Measurements from ENCODE around the gene SKI.
"Not testable (repeated sequence)": the region's sequence is repeated elsewhere in the genome, so short reads cannot be mapped to it uniquely, and the experiment has no call there.

SKI gene

GRCh38 chr1:2259668-2260402 lies 31.7 kb downstream of the SKI start:
- DNase-seq (ENCODE audit: low read depth, low spot score) = no peak

DNA sequence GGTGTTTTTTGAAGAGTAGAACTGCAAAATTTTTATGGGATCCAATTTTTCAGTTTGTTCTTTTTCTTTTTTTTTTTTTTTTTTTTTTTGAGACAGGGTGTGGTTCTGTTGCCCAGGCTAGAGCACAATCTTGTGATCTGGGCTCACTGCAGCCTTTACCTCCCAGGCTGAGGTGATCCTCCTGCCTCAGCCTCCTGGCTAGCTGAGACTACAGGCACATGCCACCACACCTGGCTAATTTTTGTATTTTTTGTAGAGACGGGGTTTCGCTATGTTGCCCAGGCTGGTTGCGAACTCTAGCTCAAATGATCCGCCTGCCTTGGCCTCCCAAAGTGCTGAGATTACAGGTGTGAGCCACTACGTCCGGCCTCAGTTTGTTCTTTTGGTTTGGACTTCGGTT lies 32.4 kb downstream of the SKI start:
- not testable (repeated sequence) for DNase-seq (ENCODE audit: low read depth, low spot score)

GRCh38 chr1:2260917-2261316 lies 32.8 kb downstream of the SKI start:
- DNase-seq (ENCODE audit: low read depth, low spot score) = no peak

GRCh38 chr1:2261476-2262395 lies 33.6 kb downstream of the SKI start:
- not testable (repeated sequence) for DNase-seq (ENCODE audit: low read depth, low spot score)

DNA sequence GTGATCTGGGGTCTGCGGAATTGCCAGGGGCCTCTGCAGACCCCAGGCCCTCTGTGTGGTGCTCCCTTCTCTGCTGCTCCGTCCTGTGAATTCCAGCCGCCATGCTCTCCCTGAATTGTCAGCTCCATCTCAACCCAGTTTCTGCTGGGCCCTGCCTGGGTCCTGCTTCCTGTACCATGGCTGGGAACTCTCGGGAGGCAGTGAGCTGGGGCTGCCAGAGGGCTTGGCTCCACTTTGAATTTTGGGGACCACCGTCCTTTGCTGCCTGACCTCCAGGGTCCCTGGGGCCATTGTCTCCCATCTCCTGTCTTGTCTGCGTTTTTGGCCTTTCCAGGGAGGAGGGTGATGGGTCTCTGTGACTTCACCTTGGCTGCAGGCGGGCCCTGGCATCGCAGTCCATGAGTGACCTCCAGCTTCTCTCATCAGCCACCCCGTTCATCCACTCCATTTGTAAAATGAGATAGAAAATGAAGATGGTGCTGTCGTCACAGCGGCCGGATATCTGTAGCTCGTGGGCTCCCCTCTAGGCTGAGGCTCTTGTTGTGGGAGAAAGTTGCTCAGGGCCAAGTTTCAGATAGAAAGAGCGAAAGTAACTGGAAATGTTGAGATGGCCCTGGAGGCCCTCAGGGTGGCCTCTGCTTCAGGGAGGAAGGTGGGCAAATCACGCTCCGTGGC lies 38.3 kb downstream of the SKI start:
- DNase-seq (ENCODE audit: low read depth, low spot score) = no peak

DNA sequence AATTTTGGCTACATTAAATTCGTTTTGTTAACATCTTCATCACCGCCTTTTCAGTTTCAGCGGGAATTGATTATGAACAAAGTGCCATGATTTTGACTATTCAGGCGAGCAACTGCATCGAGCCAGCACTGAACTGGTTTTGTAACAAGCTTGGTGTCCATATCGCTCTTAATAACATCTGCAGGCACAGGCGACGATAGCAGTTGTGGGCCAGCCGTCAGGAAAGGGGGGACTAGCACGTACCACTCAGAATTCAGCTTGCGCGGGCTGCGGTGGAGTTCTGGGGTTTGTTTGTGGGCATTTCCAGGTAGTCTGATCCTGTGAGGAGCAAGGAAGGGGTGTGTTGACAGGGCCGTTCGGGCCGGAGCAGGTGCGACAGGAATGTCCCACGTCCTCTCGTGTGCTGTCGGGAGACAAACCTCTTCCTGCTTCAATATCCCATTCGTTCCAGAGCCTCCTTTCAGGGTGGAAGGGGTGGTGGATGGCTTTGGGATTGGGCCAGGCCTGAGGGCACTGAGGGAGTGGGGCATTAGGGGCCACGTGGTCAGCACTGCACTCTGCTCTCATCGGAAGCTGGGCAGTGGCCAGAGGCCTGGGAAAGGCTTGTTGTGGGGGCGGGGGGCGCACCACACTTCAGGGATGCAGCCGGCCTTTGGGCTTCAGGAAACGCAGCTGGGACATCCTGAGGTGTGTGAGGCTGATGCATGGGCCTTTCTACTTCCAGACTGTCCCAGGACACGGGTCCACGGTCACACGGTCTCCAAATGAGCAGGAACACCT lies 39.1 kb downstream of the SKI start:
- no peak for DNase-seq (ENCODE audit: low read depth, low spot score)

DNA sequence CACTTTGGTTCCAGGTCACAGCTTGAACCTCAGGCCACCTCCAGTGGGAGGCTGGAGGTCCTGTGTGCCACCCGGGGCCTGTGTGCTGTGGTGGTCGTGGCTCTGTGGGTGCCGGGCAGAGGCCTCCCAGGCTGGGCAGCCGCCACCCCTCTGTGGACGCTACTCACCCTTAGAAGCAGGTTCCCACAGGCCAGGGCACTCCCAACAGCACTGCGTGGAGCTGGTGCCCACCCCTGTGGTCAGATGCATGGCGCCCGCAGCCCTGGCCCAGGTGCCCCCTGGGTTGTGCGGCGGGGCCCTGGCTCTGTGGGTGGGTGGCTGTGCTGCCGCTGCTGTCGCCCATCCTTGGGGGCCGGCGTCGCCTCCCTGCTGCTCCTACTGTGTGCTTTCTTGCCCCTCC lies 39.7 kb downstream of the SKI start:
- DNase-seq (ENCODE audit: low read depth, low spot score) = no peak

- DNase-seq (ENCODE audit: low read depth, low spot score) = no peak
These were observed 40.4 kb downstream of the SKI start for GRCh38 chr1:2268285-2269056.

GRCh38 chr1:2269193-2269921 lies 41.2 kb downstream of the SKI start:
- DNase-seq (ENCODE audit: low read depth, low spot score) = no peak

DNA sequence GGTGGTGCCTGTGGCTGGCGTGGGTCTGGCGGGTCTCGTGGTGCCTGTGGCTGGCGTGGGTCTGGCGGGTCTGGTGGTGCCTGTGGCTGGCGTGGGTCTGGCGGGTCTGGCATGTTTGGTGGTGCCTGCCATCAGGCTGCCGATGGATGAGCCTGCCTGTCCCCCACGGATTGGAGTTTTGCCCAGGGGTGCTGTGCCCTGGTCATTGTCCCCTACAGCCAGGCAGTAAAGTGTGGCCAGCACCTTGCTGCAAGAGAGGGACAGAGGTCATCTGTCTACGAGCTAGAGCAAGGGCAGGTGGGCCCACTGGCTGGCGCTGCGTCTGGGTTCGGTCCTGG lies 41.8 kb downstream of the SKI start:
- no peak for DNase-seq (ENCODE audit: low read depth, low spot score)

DNA sequence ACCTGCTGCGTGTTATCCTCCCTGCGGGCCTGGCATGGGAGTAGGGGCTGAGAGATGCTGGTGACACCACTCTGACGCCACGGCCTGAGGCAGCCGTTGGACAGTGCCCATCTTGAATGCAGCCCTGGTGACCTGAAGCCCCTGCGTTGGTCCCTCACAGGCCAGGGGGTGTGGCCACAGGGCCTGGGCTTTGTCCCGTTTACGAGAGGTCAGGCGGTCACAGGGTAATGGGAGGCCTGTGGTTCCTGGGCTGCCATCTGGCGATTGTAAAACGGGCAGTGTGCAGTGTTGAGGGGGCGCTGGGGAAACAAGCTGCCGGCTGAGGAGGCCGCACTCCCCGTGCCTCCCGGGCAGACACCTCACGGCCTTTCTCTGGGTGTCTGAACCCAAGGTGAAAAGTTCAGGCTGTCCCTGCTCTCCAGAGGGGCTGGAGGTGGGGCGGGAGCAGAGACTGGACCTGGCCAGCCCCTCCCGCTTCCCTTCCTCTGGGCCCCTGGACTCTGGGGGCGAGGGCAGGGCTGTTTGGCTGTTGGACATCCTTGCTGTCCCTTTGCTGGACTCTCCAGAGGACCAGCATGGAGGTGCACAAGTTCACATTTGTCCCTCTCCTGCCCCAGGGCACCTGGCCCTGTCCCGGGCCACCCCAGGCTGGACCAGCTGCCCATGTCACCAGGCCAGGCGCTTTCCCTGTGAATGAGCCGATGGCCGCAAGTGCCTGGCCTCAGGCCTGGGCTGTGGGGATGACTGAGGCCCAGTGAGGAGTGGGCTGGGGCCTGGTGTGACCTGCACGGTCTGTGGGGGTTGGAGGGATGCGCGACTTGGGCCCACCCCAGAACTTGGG lies 42.4 kb downstream of the SKI start:
- no peak for DNase-seq (ENCODE audit: low read depth, low spot score)

- no peak for DNase-seq (ENCODE audit: low read depth, low spot score)
These were observed 43.1 kb downstream of the SKI start for GRCh38 chr1:2271211-2271721.

- DNase-seq (ENCODE audit: low read depth, low spot score) = no peak
These were observed 43.9 kb downstream of the SKI start for GRCh38 chr1:2271841-2272655.

DNA sequence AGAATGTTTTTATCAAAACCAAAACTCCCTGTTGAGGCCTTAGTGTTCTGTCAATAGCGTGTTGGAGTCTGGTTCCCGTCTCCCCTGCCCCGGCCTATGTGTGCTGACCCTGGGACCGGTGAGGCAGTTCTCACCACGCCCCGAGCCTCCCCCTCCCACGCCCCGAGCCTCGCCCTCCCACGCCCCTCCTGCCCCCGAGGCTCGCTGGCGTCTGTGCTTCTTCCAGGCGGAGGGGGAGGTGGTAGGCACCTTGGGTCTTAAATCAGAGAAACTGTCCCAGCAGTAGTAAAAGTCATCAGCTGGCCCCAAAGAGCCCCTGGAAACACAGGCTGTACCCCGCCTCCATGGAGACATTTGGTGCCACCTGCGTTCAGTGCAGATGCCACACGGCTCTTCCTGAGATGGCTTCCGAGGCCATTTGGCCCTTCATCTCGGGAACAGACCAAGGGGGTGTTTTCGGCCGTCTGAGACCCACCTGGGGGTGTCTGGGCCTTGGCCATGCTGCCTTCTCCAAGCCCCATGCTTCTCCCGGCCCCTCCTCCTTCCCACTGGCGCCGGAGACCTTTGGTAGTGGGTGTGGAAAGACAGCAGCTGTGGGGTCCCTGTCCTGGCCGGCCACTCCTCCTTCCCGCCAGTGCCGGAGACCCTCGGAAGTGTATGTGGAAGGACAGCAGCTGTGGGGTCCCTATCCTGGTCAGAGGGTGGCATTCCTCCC lies 44.7 kb downstream of the SKI start:
- no peak for DNase-seq (ENCODE audit: low read depth, low spot score)

GRCh38 chr1:2273401-2274090 lies 45.4 kb downstream of the SKI start:
- no peak for DNase-seq (ENCODE audit: low read depth, low spot score)

DNA sequence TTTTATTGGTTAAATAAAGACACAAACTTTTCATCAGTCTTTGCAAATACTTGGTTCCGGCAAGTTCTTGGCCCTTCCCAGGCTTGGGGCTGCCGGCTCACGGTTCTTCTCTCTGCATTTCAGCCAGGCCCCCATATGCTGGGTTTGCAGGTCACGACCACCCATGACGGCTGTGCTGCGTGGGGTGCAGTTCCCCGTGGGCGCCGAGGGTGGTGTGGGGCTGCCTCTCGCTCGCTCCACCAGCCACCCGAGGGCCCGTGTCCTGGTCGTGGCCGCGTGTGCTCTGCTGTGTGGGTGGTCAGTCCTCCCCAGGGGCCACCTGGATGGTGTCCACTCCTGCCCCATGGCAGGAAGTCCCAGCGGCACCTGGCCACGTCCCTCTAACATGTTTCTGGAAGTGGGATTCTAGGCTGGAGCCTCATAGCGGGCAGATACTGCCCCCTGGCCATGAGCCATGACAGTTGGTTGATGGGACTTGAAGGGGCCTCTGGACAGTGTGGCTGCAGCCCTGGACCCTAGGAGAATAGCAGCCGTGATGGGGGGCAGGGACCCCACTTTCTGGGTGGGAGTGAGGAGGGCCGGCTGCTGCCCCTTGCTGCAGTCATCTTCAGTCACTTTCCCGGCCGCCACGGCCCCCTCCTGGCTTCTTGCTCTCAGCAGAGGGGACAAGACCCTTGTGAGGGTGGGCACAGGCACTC lies 46.3 kb downstream of the SKI start:
- no peak for DNase-seq (ENCODE audit: low read depth, low spot score)

Data from smooth muscle cell of the brain vasculature (primary cell).